Activated CD8-positive, alpha-beta T cell treated with anti-CD3 and anti-CD28 coated beads, Interleukin-2, amount 10 ng/mL, durations not matched to agents 7 days and 5 days (primary cell): Measurements from ENCODE around the gene QRFP. TPM values are rescaled to one million over a fixed set of nuclear protein-coding genes. Genes with fewer than 3 reads are reported as not detected.

Source experiments
- ATAC-seq: fragments of 150-1000 bp; cut with Tn5 transposase; one replicate; pipeline ENCODE4 v1.10.0; 2021; ENCODE audit warnings: moderate library complexity
- CTCF ChIA-PET: fragments of 350-600 bp; sonication (Branson Sonifier 250); formaldehyde crosslinking; loops from one replicate; lab custom pipeline; 2021; ENCODE audit warnings: antibody characterized with exemption; lab: Charles Lee
- POLR2A ChIA-PET: fragments of 350-600 bp; sonication (Branson Sonifier 250); formaldehyde crosslinking; loops from one replicate; lab custom pipeline; 2021; ENCODE audit warnings: antibody characterized with exemption; lab: Charles Lee
- DNase-seq: peaks from one replicate; pipeline ENCODE4 v3.0.0-alpha.2; 2020
- H3K27ac Mint-ChIP-seq: one replicate; pipeline ENCODE4 v1.8.0; 2021; ENCODE audit warnings: mild to moderate bottlenecking, mixed read lengths
- H3K27me3 Mint-ChIP-seq: one replicate; pipeline ENCODE4 v1.8.0; 2021; ENCODE audit warnings: low read depth, mixed read lengths
- H3K36me3 Mint-ChIP-seq: one replicate; pipeline ENCODE4 v1.8.0; 2021; ENCODE audit warnings: low read depth, mixed read lengths
- H3K4me1 Mint-ChIP-seq: one replicate; pipeline ENCODE4 v1.8.0; 2021; ENCODE audit warnings: low read depth, mixed read lengths
- H3K4me3 Mint-ChIP-seq: one replicate; pipeline ENCODE4 v1.8.0; 2021; ENCODE audit warnings: mild to moderate bottlenecking, mixed read lengths
- H3K9me3 Mint-ChIP-seq: one replicate; pipeline ENCODE4 v1.8.0; 2022; ENCODE audit warnings: mixed read lengths; ENCODE audit not compliant: insufficient read depth
- total RNA-seq, 2 experiments: library from RNA; stranded (reverse); gene quantifications; one replicate each; pipeline ENCODE4 v1.2.3, GENCODE V29; 2021

Gene QRFP
- total RNA-seq, 2 experiments from 2014 or later, result not detected

DNA sequence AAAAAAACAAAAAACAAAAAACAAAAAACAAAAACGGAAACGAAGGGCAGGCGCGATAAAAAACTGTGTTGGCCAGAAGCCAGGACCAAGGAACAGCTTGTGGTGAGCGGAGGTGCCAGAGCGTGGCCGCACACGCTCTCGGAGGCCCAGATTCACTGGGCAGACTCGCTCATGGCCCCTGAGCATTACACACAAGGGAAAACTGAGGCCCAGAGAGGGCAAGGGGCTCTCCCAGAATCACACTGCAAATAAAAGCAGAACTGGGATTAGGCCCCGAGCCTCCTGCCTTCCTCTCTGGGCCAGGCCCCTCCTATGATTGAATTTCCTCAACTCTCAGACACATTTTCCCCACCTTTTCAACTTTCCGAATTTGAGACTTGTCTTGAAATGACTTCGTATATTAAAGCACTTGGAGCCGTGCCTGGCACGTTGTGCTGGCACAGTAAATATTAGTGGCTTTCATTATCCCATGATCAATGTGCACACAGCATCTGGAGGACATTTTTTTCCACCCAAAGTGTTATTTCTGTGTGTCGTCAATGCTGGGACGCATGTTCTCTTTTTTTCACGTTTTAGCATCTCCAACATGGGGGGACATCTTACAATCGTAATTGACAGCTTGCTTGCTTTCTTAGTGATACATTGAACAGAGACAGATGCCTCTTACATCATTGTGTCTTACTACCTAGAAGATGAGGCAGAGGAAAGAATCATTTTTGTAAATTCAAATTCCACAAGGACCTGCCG is 35.1 kb upstream of the QRFP start:
- Mint-ChIP-seq H3K27me3 (peaks cover 30% of the 10 kb centered on the region), H3K36me3 (no peaks in the 10 kb centered on the region), H3K4me1 (no peaks in the 10 kb centered on the region), H3K4me3 (no peak overlapping the region), H3K9me3 (no peaks in the 10 kb centered on the region), H3K27ac (no peak overlapping the region)
- DNase-seq (no peak), ATAC-seq (no peak)
- CTCF ChIA-PET, result no interaction called here
- POLR2A ChIA-PET, result no interaction called here

DNA sequence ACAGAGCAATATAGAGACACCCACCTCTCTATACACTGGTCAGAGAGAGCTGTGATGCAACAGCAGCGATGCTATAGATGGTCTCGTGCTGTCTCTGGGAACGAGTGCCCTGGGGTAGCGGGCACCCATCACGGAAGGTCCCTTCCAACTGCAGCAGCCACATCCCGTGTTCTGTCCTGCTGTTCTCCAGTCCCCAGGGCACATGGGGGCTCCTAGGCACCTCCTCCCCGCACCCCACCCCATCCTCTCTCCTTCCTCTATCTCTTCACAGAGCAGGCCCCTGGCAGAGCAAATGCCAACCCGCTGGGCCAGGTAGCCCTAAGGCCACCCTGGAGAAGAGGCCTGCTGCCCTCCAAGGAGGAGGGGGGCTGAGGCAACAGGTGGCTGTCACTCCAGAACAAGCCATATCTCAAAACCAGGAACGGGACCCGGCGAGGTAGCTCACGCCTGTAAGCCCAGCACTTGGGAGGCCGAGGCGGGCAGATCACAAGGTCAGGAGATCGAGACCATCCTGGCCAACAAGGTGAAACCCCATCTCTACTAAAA is 34.3 kb upstream of the QRFP start:
- Mint-ChIP-seq H3K27me3 (peaks cover 24% of the 10 kb centered on the region), H3K9me3 (no peaks in the 10 kb centered on the region), H3K27ac (no peak overlapping the region), H3K4me1 (no peaks in the 10 kb centered on the region), H3K4me3 (no peak overlapping the region), H3K36me3 (no peaks in the 10 kb centered on the region)
- DNase-seq, result no peak
- ChIA-PET CTCF (no interaction called here), POLR2A (no interaction called here)
- no peak for ATAC-seq

DNA sequence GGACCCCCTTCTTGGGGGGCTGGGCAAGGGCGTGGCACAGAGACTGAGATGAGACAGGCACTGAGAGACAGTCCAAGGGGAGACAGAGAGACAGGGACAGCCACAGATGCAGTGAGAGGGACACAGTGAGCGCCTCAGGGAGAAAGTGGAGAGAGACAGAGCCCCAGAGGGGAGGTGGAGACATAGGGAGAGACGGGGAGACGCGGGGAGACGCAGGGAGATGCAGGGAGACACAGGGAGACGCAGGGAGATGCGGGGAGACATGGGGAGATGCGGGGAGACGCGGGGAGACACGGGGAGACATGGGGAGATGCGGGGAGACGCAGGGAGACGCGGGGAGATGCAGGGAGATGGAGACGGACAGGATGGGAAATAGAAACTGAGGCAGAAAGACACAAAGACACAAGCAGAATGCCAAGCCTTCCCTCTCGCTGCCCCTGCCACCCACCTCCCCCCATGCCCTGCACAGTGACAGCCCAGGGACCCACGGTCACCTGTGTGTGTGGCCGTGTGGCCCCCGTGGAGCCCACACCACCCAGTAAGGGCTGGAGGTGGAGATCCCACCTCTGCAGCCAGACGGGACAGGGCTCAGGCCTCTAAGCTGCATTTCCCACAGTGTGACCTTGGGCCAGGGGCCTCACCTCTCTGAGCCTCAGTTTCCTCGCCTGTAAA is 33.7 kb upstream of the QRFP start:
- Mint-ChIP-seq H3K27me3 (peaks cover 23% of the 10 kb centered on the region), H3K9me3 (no peaks in the 10 kb centered on the region), H3K4me1 (no peaks in the 10 kb centered on the region), H3K36me3 (no peaks in the 10 kb centered on the region), H3K27ac (no peak overlapping the region), H3K4me3 (no peak overlapping the region)
- DNase-seq (no peak), ATAC-seq (no peak)
- CTCF ChIA-PET, result no interaction called here
- POLR2A ChIA-PET, result interaction anchor here (0.6 kb wide), 1 partner anchor 112 kb away, joined by 3 read pairs; no protein-coding TSS in a partner anchor

DNA sequence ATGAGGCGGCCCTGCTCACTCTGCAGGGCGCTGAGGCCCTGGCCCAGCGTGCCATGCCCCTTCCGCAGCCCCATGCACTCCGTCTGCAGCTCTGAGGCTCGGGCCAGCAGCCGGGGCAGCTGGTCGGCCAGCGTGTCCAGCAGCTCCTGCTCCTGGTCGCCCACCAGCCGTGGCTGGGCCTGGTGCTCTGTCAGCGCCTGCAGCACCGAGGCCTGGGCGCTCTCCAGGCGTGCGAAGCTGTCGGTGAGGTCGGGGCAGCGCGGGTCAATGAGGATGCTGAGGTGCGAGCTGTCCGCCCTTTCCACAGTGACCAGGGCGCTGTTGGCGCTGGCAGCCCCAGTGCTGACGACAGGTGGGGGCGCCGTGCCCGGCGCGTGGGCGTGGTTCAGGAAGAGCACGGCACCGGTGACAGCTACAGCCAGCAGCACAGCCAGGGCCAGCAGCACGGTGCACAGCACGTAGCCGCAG is 33.0 kb upstream of the QRFP start:
- no peak for ATAC-seq
- no peak overlapping the region for H3K4me3 Mint-ChIP-seq
- peaks cover 17% of the 10 kb centered on the region for H3K27me3 Mint-ChIP-seq
- no peak for DNase-seq
- CTCF ChIA-PET, result no interaction called here
- POLR2A ChIA-PET, result interaction anchor here (0.6 kb wide), 1 partner anchor 111 kb away, joined by 3 read pairs; no protein-coding TSS in a partner anchor
- no peaks in the 10 kb centered on the region for H3K4me1 Mint-ChIP-seq
- no peaks in the 10 kb centered on the region for H3K36me3 Mint-ChIP-seq
- no peaks in the 10 kb centered on the region for H3K9me3 Mint-ChIP-seq
- no peak overlapping the region for H3K27ac Mint-ChIP-seq

DNA sequence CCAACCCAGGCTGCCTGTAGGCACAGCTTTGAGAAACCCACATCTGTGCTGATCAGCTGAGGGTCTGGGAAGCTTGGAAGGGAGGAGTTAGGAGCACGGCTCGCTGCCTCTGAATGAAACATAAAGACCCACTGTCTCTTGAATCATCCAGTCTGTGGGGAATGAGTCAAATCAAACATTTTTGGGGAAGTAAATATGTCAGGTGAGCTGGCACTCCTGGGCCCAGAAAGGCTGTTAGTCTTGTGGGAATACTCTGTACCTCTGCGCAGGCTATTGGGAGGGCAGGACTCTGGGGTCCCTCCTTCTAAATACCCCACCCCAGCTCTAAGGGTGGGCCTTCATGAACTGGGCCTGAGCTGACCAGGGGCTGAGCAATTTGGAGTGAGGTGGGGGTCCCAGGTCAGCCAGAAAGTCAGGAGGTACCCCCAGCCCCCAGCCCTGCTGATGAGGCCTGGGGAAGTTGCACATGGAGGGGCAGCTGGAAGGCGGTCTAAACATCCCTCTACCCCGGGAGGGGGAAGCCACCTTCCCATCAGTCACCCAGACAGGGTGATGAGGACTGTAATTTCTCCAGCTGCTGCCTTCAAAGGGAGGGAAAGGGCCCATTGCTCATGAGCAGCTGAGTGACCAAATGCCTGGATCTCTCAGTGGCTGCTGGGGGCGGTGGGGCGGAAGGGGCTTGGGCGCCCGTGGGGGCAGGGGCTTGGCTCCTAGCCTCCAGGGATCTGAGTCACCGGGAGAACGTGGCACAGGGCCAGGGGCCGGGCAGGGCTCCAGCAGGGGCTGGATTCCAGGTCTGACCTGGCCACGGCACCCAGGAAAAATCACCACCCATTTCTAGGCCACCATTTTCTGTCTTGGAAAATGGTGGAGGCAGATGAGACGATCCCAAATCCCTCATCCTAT is 31.6 kb upstream of the QRFP start:
- DNase-seq (no peak), ATAC-seq (no peak)
- H3K4me3 Mint-ChIP-seq, result no peak overlapping the region
- H3K36me3 Mint-ChIP-seq, result no peaks in the 10 kb centered on the region
- H3K27me3 Mint-ChIP-seq, result peaks cover 16% of the 10 kb centered on the region
- no peaks in the 10 kb centered on the region for H3K4me1 Mint-ChIP-seq
- CTCF ChIA-PET, result interaction anchor here (1.0 kb wide), 1 partner anchor 223 kb away, joined by 3 read pairs; no protein-coding TSS in a partner anchor
- POLR2A ChIA-PET, result no interaction called here
- H3K9me3 Mint-ChIP-seq, result no peaks in the 10 kb centered on the region
- no peak overlapping the region for H3K27ac Mint-ChIP-seq

DNA sequence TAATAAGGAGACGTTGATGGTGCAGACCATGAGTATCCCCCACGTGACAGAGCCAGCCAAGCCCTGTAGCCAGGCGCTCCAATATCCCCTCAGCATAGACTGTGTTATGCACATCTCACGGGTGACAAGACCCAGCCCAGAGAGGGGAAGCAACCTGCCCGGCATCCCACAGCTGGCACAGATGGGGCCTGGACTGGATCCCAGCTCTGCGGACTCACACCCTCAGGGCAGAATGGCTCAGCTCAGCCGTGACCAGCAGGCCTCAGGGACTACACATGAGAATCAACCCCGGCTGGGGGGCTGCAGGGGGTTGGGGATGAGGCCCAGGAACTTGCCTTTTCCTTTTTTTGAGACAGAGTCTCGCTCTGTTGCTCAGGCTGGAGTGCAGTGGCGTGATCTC is 30.7 kb upstream of the QRFP start:
- no peaks in the 10 kb centered on the region for H3K4me1 Mint-ChIP-seq
- ATAC-seq, result no peak
- no peak overlapping the region for H3K27ac Mint-ChIP-seq
- DNase-seq, result no peak
- H3K27me3 Mint-ChIP-seq, result peaks cover 9% of the 10 kb centered on the region
- no peak overlapping the region for H3K4me3 Mint-ChIP-seq
- ChIA-PET POLR2A (no interaction called here), CTCF (interaction anchor here (1.0 kb wide), 1 partner anchor 223 kb away, joined by 3 read pairs; no protein-coding TSS in a partner anchor)
- no peaks in the 10 kb centered on the region for H3K9me3 Mint-ChIP-seq
- H3K36me3 Mint-ChIP-seq, result no peaks in the 10 kb centered on the region

DNA sequence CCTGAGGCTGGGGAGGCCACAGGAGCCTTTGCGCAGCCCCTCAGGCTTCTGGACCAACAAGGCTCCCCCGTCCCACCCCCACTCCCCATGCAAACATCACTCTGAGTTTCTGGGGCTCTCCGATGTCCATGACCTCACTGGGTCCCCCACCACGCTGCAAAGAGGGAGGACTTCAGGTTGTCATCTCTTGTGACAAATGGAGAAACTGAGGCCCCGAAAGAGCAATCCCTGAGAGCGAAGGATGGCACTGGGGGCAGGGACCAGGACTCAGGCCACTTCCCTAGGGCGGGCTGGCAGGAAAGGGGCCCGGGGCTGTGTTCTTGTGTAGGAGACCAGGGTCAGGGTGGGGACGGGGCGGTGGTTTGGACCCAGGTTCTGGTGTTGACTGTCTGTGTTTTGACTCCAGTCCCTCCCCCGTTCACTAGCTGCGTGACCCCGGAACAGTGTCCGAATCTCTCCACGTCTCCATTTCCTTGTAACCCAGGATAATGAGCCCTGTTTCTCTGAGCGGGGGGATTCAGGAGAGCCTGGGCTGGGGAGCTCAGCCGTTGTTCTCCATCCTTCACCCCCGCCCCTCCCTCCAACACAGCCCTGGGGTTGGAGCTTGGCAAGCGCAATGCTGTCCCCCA is 28.6 kb upstream of the QRFP start:
- Mint-ChIP-seq H3K4me1 (no peaks in the 10 kb centered on the region), H3K9me3 (no peaks in the 10 kb centered on the region), H3K4me3 (no peak overlapping the region), H3K36me3 (no peaks in the 10 kb centered on the region), H3K27me3 (no peaks in the 10 kb centered on the region), H3K27ac (no peak overlapping the region)
- ATAC-seq (no peak), DNase-seq (no peak)
- POLR2A ChIA-PET, result no interaction called here
- CTCF ChIA-PET, result no interaction called here

DNA sequence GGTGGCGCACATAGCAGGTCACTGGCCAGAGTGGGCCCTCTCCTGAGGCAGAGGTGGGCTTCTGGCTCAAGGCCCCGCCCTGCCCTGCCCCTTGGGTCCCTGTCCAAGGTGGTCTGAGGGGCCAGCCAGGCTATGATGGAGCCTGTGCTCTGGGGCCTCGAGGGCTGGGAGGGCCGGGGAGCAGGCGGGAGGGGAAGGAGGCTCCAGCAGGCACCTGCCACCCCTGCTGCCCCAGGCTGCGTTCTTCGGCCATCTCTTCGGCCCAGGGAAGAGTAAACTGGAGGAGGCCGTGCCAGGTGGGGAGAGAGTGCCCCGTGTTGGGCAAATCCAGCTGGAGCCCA is 27.8 kb upstream of the QRFP start:
- POLR2A ChIA-PET, result no interaction called here
- no peak overlapping the region for H3K27ac Mint-ChIP-seq

DNA sequence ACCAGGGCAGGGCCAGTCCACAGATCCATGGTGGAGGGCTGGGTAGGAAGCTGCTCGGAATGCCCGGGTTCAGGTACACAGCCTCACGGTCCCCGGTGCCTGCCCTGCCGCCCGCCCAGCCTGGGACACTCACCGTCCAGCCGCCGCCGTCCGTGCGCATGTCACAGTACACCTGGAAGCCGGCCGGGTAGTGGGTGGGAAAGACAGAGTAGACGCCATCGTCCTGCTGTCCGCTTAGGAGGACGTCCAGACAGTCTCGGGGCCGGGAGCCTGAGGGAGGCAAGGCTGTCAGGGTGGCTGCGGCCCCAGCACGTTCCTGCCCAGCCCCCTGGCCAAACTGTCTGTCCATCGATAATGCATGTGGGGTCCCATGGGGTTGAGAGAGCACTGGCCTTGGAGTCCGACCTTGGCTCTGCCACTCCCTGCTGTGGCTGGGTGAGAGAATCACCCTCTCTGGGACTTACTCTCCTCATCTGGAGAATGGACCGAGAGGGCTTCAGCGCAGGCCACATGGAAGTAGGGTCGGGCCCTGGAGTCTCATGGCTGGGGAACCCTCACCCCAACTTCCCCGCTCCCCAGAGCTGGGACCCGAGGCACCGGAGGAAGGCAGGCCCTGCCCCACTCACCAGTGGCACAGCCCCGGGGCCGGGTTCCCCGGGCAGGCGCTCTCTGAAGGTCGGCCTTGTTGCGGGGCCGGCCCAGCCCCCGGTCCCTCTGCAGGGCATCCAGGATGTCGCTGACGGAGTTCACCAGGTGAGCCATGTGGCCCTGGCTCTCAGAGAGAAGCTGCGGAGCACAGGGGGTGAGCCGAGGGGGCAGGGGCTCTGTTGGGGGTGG is 27.2 kb upstream of the QRFP start:
- DNase-seq (no peak), ATAC-seq (no peak)
- no peaks in the 10 kb centered on the region for H3K27me3 Mint-ChIP-seq
- POLR2A ChIA-PET, result no interaction called here
- CTCF ChIA-PET, result no interaction called here
- H3K9me3 Mint-ChIP-seq, result no peaks in the 10 kb centered on the region
- no peaks in the 10 kb centered on the region for H3K4me1 Mint-ChIP-seq
- H3K27ac Mint-ChIP-seq, result no peak overlapping the region
- no peaks in the 10 kb centered on the region for H3K36me3 Mint-ChIP-seq
- no peak overlapping the region for H3K4me3 Mint-ChIP-seq

More for the DNA sequence above, 27.8 kb upstream of the QRFP start:
- ATAC-seq, result no peak
- no peaks in the 10 kb centered on the region for H3K4me1 Mint-ChIP-seq
- H3K4me3 Mint-ChIP-seq, result no peak overlapping the region
- DNase-seq, result no peak
- H3K9me3 Mint-ChIP-seq, result no peaks in the 10 kb centered on the region
- CTCF ChIA-PET, result no interaction called here
- H3K27me3 Mint-ChIP-seq, result no peaks in the 10 kb centered on the region
- H3K36me3 Mint-ChIP-seq, result no peaks in the 10 kb centered on the region

DNA sequence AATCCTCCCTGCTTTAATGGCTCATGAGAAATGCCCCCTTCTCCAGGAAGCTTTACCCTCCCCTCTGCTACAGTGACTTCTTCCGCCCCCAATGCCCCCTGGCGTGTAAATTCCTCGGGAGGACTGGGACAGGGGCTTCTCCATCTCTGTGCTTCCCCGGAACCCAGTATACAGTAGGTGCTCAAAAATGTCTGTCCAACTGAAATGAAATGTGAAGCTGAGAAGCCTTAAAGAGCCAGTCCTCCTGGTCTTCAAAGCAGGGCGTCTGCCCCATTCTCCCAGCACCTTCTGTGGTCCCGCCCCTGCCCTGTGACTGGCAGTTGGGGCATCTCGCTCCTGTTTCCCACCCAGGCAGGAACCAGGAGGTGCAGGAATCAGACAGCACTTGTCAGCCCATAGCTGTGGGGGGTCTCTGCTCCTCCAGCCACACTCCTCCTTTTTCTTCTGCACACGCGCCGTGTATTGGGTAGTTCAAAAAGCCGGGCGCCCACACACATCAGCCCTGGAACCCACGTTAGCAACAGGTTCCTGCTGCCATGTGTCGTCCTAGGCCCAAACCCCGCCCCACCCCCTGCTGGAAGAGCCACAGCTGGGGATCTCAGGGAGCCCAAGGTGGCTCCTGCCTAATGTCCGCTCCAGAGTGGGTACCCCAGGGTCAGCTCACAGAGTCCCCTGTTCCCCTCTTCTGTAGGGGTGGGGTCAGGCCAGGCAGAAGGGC is 26.4 kb upstream of the QRFP start:
- Mint-ChIP-seq H3K27me3 (no peaks in the 10 kb centered on the region), H3K36me3 (no peaks in the 10 kb centered on the region), H3K4me3 (no peak overlapping the region), H3K4me1 (no peaks in the 10 kb centered on the region), H3K27ac (no peak overlapping the region), H3K9me3 (no peaks in the 10 kb centered on the region)
- CTCF ChIA-PET, result no interaction called here
- POLR2A ChIA-PET, result no interaction called here
- ATAC-seq (no peak), DNase-seq (no peak)
